GM12878 (cell line): Measurements from ENCODE around the gene ATP2B1. TPM values are rescaled to one million over a fixed set of nuclear protein-coding genes. Genes with fewer than 3 reads are reported as not detected.
A peak's percentile ranks its signal among the peaks of the same experiment; 100 is the strongest.

ENCODE experiments used
- BRCA1 ChIP-seq: IDR thresholded peaks from 2 replicates; pipeline ENCODE4 v1.6.1; 2011; ENCODE audit warnings: low read depth, low read length, improper control_type of control experiment
- CHD4 ChIP-seq: fragments of 200-600 bp; sonication (generic); IDR thresholded peaks from 2 replicates; pipeline ENCODE4 v1.6.1; 2016; ENCODE audit warnings: mild to moderate bottlenecking
- CUX1 ChIP-seq: IDR thresholded peaks from 2 replicates; pipeline ENCODE4 v1.6.1; 2012; ENCODE audit warnings: improper control_type of control experiment, low read depth, low read length; ENCODE audit not compliant: insufficient replicate concordance
- IRF4 ChIP-seq: IDR thresholded peaks from 2 replicates; pipeline ENCODE4 v1.6.1; 2011; ENCODE audit warnings: low read depth, low read length
- MAX ChIP-seq: IDR thresholded peaks from 2 replicates; pipeline ENCODE4 v1.6.1; 2012; ENCODE audit warnings: low read depth, low read length, improper control_type of control experiment
- NFYA ChIP-seq: IDR thresholded peaks from 2 replicates; pipeline ENCODE4 v1.6.1; 2011; ENCODE audit warnings: low read depth, mild to moderate bottlenecking, low read length, improper control_type of control experiment, borderline replicate concordance
- SIN3A ChIP-seq: IDR thresholded peaks from 2 replicates; pipeline ENCODE4 v1.6.1; 2012; ENCODE audit warnings: low read depth, low read length, improper control_type of control experiment
- SMAD1 ChIP-seq: fragments of 450-650 bp; IDR thresholded peaks from 2 replicates; pipeline ENCODE4 v1.6.1; 2018; ENCODE audit warnings: mild to moderate bottlenecking, low read depth; ENCODE audit not compliant: partially characterized antibody
- TBL1XR1 ChIP-seq: IDR thresholded peaks from 2 replicates; pipeline ENCODE4 v1.6.1; 2012; ENCODE audit warnings: low read depth, low read length, improper control_type of control experiment
- TCF12 ChIP-seq: IDR thresholded peaks from 2 replicates; pipeline ENCODE4 v1.6.1; 2011; ENCODE audit warnings: low read depth, mild to moderate bottlenecking, low read length
- ZNF274 ChIP-seq: IDR thresholded peaks from one replicate; pipeline ENCODE4 v1.8.0; 2011; ENCODE audit not compliant: insufficient read length, insufficient read depth
- polyA plus RNA-seq, 11 experiments: library from polyadenylated mRNA; depleted of rRNA in 4 of 11; unstranded in 6 of 11; stranded (reverse) in 5 of 11; fragments of >200 nt; fragmentation: Nextera tagmentation in 4 of 11; fragmentation: Illumina TruSeq in 1 of 11; extraction: Ambion mirVana in 4 of 11; extraction: Trizol in 1 of 11; gene quantifications; 1 replicate in 1 of 11; 2 replicates in 10 of 11; pipeline versions ENCODE4 v1.2.1 to v1.2.3, GENCODE V29; 2011 to 2016; ENCODE audit warnings: inconsistent platforms in 2 of 11, missing spikeins in 2 of 11, low read depth in 1 of 11
- total RNA-seq, 4 experiments: library from RNA; depleted of rRNA in 3 of 4; stranded (reverse); fragments of >200 nt in 3 of 4; fragmentation: Illumina TruSeq in 1 of 4; extraction: Trizol in 1 of 4; gene quantifications; 2 replicates each; pipeline versions ENCODE4 v1.2.1 to v1.2.3, GENCODE V29; 2013 to 2021
- TF ChIP-seq, protein P1 (sequence below): fragments of 450-650 bp; formaldehyde crosslinking; IDR thresholded peaks from 2 replicates; pipeline ENCODE4 v1.5.0; 2022; ENCODE audit warnings: mild to moderate bottlenecking, missing genetic modification characterization
- TF ChIP-seq, protein P2 (sequence below): fragments of 450-650 bp; IDR thresholded peaks from 2 replicates; pipeline ENCODE4 v1.6.1; 2017; ENCODE audit warnings: mild to moderate bottlenecking, moderate library complexity
- TF ChIP-seq, protein P3 (sequence below): IDR thresholded peaks from 2 replicates; pipeline ENCODE4 v1.6.1; 2011; ENCODE audit warnings: low read depth, mild to moderate bottlenecking, low read length, moderate library complexity, borderline replicate concordance; ENCODE audit errors: extremely low read depth
- TF ChIP-seq, protein P4 (sequence below): fragments of 450-650 bp; IDR thresholded peaks from 2 replicates; pipeline ENCODE4 v1.6.1; 2014; ENCODE audit warnings: mild to moderate bottlenecking

ATP2B1 gene
- total and polyA plus RNA-seq, 10 of the 15 experiments (the other 5 are each of a cell fraction or from before 2014, with no cell fraction given) = 15.9 to 67.8 (median 48.5) TPM

DNA sequence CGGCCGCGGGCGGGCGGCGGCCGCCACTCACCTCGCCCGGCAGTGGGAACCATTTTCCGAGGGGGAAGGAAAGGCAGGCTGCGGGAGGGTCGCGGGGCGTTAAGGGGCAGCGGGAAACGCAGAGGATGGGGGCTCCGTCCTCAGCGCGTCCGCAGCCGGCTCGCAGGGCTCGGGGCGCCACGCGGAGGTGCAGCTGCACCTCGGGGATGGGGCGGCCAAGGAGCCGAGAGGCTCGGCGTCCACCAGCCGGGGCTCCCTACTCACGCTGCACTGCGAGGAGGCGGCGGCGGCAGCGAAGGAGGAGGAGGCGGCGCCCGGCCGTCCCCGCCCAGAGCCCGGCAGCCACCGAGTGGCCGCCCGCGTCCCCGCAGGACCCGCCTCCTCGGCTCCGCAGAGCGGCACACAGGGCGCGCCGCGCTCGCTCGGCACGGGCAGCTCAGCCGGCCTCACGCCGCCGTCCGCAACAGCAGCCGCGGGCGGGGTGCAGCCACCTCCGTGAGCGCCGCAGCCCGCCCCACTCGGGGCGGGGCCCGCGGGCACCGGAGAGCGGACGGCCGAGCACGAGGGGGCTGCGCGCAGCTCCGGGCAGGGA, at the start of gene ATP2B1 (continued):
- TF ChIP-seq, protein P1, sequence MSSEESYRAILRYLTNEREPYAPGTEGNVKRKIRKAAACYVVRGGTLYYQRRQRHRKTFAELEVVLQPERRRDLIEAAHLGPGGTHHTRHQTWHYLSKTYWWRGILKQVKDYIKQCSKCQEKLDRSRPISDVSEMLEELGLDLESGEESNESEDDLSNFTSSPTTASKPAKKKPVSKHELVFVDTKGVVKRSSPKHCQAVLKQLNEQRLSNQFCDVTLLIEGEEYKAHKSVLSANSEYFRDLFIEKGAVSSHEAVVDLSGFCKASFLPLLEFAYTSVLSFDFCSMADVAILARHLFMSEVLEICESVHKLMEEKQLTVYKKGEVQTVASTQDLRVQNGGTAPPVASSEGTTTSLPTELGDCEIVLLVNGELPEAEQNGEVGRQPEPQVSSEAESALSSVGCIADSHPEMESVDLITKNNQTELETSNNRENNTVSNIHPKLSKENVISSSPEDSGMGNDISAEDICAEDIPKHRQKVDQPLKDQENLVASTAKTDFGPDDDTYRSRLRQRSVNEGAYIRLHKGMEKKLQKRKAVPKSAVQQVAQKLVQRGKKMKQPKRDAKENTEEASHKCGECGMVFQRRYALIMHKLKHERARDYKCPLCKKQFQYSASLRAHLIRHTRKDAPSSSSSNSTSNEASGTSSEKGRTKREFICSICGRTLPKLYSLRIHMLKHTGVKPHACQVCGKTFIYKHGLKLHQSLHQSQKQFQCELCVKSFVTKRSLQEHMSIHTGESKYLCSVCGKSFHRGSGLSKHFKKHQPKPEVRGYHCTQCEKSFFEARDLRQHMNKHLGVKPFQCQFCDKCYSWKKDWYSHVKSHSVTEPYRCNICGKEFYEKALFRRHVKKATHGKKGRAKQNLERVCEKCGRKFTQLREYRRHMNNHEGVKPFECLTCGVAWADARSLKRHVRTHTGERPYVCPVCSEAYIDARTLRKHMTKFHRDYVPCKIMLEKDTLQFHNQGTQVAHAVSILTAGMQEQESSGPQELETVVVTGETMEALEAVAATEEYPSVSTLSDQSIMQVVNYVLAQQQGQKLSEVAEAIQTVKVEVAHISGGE (CRISPR knock-in tag) = no peak
- TF ChIP-seq MAX (no peak; the same call in 1 of the 2 replicates), IRF4 (no peak), TCF12 (peak; percentile 51), SMAD1 (no peak), SIN3A (peak; percentile 51), NFYA (no peak), ZNF274 (no peak), CUX1 (no peak), CHD4 (no peak), BRCA1 (no peak), TBL1XR1 (no peak)
- TF ChIP-seq, protein P2, sequence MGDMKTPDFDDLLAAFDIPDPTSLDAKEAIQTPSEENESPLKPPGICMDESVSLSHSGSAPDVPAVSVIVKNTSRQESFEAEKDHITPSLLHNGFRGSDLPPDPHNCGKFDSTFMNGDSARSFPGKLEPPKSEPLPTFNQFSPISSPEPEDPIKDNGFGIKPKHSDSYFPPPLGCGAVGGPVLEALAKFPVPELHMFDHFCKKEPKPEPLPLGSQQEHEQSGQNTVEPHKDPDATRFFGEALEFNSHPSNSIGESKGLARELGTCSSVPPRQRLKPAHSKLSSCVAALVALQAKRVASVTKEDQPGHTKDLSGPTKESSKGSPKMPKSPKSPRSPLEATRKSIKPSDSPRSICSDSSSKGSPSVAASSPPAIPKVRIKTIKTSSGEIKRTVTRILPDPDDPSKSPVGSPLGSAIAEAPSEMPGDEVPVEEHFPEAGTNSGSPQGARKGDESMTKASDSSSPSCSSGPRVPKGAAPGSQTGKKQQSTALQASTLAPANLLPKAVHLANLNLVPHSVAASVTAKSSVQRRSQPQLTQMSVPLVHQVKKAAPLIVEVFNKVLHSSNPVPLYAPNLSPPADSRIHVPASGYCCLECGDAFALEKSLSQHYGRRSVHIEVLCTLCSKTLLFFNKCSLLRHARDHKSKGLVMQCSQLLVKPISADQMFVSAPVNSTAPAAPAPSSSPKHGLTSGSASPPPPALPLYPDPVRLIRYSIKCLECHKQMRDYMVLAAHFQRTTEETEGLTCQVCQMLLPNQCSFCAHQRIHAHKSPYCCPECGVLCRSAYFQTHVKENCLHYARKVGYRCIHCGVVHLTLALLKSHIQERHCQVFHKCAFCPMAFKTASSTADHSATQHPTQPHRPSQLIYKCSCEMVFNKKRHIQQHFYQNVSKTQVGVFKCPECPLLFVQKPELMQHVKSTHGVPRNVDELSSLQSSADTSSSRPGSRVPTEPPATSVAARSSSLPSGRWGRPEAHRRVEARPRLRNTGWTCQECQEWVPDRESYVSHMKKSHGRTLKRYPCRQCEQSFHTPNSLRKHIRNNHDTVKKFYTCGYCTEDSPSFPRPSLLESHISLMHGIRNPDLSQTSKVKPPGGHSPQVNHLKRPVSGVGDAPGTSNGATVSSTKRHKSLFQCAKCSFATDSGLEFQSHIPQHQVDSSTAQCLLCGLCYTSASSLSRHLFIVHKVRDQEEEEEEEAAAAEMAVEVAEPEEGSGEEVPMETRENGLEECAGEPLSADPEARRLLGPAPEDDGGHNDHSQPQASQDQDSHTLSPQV = no peak
- TF ChIP-seq, protein P3, sequence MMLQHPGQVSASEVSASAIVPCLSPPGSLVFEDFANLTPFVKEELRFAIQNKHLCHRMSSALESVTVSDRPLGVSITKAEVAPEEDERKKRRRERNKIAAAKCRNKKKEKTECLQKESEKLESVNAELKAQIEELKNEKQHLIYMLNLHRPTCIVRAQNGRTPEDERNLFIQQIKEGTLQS = no peak
- TF ChIP-seq, protein P4, sequence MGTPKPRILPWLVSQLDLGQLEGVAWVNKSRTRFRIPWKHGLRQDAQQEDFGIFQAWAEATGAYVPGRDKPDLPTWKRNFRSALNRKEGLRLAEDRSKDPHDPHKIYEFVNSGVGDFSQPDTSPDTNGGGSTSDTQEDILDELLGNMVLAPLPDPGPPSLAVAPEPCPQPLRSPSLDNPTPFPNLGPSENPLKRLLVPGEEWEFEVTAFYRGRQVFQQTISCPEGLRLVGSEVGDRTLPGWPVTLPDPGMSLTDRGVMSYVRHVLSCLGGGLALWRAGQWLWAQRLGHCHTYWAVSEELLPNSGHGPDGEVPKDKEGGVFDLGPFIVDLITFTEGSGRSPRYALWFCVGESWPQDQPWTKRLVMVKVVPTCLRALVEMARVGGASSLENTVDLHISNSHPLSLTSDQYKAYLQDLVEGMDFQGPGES = no peak; the same call in 1 of the 2 replicates
